G401.6 (cell line): Measurements from ENCODE around the gene RAD9A.
"Not testable (repeated sequence)": the region's sequence is repeated elsewhere in the genome, so short reads cannot be mapped to it uniquely, and the experiment has no call there.

ENCODE experiments used
- FAIRE-seq: peaks from 2 replicates; lab custom pipeline; 2012; peaks lifted over from hg19 to GRCh38; lab: Jason Lieb, UNC

RAD9A gene

DNA sequence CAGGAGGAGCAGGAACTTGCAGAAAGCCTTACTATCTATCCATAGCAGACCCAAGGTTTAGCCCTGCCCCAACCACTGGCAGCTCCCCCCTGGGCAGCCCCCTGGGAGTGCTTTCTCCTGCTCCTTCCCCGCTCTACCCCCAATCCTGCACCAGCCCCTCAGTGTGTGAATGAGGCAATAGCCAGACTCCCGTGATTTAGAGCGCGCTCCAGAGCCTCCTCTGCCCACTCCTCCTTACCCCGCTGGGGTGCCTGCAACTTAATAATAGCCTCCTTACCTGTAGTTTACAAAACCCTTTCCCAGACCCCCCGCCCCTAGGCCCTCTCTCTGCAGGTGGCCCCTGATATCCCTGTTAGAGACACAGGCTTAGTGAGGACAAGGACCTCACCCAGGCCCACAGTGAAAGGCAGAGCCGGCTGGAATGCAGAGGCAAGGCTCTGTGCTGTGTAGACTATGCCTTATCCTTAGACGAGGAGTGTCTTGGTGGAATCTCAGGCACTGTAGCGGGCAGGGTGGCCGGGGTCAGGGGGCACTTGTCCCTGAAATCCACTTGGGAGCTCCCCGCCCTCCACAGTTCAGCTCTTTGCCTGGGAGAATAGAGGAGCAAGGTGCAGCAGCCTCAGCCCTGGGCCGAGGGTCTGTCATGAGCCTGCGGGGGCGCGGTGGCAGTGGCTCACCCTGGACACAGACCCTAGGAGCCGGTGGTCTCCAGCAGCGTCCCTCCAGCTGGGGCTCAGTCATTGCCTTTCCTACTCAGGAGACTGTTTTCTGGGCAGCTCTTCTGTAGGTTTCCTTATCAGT is 19.4 kb downstream of the RAD9A start:
- FAIRE-seq = no peak

DNA sequence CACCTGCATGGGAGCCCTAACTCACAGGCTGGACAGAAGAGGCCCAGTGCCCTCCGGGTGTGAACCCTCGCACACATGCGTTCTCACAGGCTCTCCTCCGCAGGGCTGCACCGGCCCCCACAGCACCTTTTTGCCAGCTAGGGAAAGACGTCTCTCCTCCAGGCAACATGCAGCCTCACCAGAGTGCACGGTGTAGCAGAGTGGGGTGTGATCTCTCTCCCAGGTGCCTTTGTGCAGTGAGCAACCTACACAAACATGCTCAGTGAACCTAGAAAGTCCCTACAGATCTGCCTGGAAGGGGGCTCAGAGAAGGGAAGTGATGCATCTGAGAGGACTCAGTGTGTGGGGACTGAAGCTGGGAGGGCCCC is 20.0 kb downstream of the RAD9A start:
- no peak for FAIRE-seq

DNA sequence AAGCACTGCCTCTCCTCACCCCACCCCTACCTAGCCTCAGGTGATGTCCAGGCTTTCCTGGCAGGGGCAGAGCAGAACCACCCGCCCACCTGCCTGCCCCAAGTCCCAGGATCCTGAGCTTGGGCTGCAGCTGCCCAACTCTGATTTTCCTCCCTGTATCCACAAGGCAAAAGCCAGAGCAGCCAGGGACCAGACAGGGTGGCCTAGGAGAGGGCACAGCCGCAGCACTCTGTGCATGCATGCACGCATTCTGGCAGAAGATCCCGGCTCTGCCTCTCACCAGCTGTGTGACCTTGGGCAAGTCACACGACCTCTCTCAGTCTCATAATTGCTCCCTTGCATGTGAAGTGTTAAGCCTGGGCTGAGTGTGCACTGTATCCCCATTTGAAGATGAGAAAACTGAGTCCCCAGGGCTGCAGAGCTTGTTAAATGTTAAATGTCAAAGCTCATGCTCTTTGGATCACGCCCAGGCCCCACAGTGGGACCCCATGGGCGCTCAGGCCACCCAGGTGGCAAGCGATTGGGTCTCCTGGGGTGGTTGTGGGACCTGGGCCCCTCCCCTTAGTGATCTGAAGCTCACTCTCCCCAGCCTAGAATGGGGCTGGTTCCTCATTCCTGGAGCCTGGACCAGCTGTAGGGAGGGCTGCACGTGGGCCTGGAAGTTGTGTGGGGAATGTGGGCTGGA is 20.9 kb downstream of the RAD9A start:
- no peak for FAIRE-seq

DNA sequence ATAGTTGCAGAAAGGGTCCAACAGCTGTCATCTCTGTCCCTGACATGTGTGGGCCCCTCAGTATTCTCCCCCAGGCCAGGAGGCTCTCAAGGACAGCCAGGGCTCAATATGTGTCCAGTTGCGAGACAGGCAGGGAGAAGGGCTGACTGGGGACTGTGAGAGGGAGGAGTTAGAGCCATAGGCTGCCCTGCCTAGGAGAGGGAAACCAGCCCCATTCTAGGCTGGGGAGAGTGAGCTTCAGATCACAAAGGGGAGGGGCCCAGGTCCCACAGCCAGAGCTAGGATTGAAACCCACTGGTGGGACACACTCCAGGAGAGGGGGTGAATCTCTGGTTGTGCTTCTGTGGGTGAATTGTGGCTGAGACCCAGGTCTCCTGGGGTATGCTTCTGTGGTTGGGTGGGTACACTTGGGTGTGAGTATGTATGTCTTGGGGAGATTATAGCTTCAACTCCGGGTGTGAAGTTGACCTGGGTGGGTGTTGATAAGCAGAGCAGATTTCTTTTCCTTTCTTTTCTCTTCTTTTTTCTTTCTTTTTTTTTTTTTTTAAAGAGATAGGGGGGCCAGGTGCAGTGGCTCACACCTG is 21.6 kb downstream of the RAD9A start:
- FAIRE-seq = no peak

DNA sequence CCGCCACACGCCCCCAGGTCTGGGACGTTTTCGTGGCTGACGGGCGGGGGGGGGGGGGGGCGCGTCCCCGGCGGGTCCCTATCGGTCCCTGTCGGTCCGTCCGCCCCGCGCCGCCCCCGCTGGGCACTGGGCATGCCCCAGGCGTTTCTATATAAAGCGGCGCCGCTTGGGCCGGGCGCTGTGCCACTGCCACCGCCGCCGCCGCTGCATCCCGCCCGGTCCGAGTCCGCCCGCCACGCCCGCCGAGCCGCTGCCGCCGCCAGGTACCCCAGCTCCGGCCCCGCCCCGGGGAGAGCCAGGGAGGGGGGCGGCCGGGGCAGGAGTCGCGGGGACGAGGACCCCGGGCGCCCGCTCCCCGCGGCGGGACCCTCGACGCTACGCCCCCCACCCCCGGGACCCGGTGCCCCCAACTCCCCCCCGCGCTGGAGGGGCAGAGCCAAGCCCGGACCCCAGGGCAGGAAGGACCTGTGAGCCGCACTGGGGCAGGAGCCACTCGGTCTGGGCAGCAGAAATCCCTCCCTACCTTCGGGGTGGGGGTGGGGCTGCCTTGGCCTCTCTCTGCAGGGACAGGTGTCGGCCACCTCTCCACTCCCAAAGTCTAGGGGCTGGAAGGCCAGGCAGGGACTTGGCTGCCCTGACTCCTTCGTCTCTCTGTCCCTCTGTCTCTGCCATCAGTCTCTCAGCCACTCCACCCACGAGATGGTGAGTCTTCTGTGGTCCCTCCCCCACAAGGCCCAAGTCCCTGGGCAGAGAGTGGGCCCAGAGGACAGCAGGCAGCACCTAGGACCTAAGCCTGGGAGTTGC is 23.9 kb downstream of the RAD9A start, which contains the start of gene CARNS1:
Gene CARNS1 (plus strand): TSS at position 178 of the 804 bp plus-strand sequence. CDS start 522 bp downstream, at position 700.
- no peak for FAIRE-seq

DNA sequence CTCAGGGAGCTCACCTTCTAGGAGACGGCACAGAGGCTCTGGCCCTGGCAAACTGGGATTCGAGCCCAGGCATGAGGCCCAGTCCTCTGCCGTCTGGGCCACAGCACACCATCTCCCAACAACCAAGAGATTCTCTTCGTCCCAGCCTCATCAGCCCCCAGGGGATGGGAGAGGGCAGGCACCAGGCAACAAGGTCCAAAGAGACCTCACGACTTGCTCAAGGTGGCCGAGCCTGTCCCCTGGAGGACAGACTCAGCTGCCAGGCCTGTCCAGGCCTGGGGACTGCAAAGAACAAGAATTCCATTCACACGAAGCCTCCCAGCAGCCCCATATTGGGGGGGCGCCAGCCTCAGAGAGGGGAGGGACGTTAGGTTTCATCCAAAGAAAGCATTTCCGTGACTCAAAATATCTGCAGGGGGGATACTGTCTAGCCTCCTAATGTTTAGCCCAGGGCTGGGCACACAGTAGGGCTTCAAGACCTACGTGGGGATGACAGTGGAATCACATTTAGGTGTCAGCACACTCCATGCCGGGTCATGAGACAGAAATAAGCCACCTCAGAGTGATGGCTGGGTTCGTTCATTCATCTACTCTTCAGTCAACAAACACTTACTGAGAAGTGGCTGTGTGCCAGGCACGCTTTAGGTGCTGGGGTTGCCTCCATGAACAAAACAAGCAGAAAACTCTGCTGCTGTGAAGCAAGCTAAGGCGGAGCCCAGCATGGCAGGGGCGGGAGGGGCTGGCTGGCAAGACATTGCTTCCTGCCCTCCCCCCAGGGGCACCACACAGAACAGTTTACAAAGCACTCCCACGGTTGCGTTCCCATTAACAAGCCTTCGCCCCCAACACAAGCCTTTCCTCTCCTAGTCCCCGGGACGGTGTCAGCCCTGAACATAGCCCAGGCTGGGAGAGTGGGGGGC is 24.9 kb downstream of the RAD9A start:
- peak; percentile 15 for FAIRE-seq

DNA sequence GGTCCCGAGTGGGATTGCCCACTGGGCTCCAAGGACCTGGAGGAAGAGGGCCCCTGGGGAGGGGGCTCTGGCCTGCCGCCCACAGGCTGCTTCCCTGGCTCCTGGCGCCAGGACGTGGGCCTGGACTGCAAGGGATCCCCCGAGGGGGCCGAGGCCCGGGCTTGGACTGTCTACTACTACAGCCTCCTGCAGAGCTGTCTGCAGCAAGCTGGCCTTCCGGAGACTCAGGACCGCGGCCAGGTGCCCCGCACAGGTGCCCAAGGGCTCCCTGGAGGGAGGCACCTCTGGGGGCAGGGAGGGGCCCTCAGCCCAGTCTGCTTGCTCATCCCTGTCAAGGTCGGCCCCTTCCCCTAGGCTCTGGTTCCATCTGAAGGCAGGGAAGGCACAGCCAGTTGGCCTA is 25.6 kb downstream of the RAD9A start:
- no peak for FAIRE-seq

DNA sequence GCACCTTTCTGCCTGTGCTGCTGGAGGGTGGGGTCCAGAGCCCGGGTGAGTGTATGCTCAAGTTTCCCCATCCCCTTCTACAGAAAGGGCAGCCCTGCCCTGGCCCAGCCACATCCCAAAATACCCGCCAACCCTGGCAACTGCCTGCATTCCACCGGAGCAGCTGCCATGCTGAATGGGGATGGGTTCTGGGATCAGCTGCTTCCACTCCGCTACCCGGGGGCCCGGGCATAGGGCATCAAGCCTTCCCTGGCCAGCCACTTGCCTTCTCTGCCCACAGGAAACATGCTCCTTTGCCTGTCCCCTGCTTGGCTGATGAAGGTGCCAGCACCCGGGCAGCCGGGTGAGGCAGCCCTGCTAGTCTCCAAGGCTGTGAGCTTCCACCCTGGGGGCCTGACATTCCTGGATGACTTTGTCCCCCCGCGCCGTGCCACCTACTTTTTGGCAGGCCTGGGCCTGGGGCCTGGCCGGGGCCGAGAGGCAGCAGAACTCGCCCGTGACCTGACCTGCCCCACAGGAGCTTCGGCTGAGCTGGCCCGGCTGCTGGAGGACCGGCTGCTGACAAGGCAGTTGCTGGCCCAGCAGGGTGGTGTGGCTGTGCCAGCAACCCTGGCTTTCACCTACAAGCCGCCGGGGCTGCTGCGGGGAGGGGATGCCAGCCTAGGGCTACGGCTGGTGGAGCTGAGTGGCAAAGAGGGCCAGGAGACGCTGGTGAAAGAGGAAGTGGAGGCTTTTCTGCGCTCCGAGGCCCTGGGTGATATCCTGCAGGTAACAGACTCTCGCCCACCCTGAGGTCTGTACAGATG is 26.9 kb downstream of the RAD9A start:
- no peak for FAIRE-seq

DNA sequence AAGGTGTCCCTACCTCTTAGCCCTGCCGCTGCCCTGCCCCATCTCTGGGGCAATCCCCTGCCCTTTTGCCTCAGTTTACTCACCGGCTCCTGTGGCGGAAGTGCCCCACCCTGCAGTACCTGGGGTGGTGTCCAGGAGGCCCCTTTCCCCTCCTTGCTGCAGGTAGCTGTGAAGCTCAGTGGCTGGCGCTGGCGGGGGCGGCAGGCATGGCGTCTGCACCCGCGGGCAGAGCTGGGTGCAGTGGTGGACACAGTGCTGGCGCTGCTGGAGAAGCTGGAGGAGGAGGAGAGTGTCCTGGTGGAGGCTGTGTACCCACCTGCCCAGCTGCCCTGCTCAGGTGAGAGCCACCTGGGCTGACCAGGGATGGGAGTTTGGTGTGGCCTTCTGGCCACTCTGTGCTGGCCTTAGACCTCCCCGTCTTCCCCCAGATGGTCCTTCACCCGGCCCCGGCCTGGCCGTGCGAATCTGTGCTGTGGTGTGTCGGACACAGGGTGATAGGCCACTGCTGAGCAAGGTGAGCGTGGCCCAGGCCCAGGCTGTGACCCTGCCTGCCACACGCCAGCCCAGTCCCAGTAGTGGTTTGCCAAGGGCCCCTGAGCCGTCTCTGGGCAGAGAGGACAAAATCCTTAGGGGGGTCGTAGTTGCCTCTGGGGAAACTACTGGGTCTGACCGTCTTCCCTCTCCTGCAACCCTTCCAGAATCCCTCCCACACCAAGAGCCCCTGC is 27.7 kb downstream of the RAD9A start:
- FAIRE-seq = no peak

DNA sequence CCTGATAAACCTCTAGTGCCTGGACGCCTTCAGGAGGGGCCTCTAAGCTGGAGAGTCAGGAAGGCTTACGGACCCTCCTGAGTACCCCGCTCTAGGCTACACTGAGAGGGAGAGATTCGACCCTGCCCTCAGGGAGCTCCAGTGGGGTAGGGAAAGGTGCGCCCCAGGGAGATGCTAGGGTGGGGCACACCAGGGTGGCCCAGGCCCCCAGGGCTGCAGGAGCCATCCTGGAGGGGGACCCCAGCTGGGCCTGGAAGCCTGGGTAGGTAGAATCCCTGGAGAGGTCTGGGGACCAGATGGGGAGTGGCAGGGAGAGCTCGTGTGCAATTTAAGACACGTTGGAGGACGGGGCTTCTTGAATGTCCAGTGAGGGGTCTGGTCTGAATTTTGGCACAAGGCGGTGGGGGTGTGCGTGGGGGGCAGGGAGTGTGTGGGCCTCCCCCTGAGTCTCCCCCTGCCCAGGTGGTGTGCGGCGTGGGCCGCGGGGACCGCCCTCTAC is 28.4 kb downstream of the RAD9A start:
- FAIRE-seq = no peak

DNA sequence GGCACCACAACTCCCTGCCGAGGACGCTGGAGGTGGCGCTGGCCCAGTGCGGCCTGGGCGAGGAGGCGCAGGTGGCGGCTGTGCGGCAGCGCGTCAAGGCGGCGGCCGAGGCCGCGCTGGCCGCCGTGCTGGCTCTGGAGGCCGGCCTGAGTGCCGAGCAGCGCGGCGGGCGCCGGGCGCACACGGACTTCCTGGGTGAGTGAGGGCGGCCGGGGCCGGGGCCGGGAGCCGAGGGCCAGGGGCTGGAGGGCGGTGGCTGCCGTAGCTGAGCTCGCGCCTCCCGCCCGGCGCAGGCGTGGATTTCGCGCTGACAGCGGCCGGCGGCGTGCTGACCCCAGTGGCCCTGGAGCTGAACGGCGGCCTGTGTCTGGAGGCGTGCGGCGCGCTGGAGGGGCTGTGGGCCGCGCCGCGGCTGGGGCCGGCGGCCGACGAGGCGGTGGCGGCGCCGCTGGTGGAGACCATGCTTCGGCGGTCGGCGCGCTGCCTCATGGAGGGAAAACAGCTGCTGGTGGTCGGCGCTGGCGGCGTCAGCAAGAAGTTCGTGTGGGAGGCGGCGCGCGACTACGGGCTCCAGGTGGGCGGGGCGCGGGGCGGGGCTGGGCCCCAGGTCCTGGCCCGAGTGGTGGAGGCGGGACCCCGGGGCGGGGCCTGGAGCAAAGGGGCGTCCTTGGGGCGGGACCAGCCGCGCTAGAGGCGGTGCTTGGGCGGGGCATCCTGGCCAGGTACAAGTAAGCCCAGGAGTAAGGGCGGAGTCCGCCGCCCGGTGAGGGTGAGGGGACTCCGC is 29.1 kb downstream of the RAD9A start:
- FAIRE-seq = peak; percentile 28

DNA sequence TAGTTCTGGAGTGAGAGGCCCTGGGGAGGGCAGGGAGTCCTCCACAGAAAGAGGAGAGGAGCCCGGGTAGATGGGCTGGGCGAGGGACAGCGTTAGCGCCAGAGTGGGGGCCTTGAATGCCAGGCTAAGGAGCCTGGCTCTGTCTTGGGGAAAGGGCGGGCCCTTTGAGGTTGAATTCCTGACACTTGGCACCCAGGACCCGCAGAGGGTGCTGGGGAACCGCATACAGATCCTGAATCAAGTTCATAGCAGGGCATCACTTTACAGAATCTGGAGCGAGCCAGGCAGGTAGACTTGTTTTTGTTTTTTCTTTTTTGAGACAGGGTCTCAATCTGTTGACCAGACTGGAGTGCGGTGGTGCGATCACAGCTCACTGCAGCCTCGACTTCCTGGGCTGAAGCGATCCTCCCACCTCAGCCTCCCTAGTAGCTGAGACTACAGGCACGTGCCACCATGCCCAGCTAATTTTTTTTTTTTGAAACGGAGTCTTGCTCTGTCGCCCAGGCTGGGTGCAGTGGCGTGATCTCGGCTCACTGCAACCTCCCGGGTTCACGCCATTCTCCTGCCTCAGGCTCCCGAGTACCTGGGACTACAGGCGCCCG is 29.7 kb downstream of the RAD9A start:
- FAIRE-seq = no peak

DNA sequence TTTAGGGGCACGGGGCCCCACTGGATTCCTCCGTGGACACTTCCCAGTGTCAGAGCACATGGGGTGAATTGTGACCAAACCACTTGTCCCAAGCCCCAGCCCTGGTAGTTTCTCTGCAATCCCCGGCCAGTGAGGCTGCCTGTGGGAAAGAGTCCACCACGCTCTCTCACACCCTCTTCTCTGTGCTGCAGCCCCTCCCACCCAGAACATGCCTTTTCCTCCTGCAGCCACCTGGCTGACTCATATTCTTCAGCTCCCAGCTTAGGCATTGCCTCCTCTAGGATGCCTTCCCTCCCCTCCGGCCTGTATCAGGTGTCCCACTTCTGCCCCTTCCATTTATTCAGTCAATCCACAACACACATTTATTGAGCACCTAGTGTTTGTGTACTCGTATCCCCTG is 31.1 kb downstream of the RAD9A start:
- no peak for FAIRE-seq

DNA sequence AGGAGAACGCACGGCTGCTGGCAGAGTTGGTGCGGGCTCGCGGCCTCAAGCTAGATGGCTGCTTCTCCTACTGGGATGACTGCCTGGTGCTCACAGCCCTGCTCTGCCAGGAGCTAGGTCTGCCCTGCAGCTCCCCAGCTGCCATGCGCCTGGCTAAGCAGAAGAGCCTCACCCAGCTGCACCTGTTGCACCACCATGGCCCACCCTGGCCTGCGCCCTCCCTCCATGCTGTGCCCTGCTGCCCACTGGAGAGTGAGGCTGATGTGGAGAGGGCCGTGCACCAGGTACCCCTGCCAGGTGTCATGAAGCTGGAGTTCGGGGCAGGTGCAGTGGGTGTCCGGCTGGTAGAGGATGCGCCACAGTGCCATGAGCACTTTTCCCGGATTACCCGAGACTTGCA is 31.7 kb downstream of the RAD9A start:
- FAIRE-seq = no peak

DNA sequence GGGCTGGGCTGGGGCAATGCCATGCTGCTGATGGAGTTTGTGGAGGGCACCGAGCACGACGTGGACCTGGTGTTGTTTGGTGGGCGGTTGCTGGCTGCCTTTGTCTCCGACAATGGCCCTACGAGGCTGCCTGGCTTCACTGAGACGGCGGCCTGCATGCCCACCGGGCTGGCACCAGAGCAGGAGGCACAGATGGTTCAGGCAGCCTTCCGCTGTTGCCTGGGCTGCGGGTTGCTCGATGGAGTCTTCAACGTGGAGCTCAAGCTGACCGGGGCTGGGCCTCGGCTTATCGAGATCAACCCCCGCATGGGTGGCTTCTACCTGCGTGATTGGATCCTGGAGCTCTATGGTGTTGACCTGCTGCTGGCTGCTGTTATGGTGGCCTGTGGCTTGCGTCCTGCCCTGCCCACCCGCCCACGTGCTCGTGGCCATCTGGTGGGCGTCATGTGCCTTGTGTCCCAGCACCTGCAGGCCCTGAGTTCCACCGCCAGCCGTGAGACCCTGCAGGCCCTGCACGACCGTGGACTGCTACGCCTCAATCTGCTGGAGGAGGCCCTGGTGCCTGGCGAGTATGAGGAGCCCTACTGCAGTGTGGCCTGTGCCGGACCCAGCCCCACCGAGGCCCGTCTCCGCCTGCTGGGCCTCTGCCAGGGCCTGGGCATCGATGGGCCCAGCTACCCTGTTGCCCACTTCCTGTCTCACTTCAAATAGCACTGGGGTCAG is 32.3 kb downstream of the RAD9A start:
- no peak for FAIRE-seq

DNA sequence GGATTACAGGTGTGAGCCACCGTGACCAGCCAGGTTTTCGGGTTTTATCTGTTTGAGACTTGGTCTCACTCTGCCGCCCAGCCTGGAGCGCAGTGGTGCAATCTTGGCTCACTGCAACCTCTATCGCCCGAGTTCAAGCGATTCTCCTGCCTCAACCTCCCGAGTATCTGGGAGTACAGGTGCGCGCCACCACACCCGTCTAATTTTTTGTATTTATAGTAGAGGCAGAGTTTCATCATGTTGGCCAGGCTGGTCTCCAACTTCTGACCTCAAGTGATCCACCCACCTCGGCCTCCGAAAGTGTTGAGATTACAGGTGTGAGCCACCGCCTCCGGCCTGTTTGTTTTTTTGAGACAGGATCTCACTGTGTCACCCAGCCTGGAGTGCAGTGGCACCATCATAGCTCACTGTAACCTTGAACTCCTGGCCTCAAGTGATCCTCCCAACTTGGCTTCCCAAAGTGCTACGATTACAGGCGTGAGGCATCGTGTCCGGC is 35.6 kb downstream of the RAD9A start:
- FAIRE-seq = not testable (repeated sequence)
